A549 treated with CpdA at 1 μM for 4 hours (cell line): ENCODE results near the gene TFDP3. TPM values are rescaled to one million over a fixed set of nuclear protein-coding genes. Genes with fewer than 3 reads are reported as not detected.

Experiments used
- total RNA-seq: library from RNA; stranded (reverse); fragments of 200-300 nt; extraction: Qiagen RNA extraction; gene quantifications from 5 replicates; pipeline ENCODE4 v1.2.3, GENCODE V29; 2022; ENCODE audit warnings: low read depth

Gene TFDP3
- not detected in 5 replicates for total RNA-seq

GRCh38 chrX:133218329-133218728 lies at the start of gene TFDP3:
TFDP3 (minus strand) TSS chrX:133218354; CDS start chrX:133218259, 95 bp downstream.

Other genes starting within 250 kb of the TFDP3 start
- gene USP26, start 121.2 kb downstream of the TFDP3 start, total RNA-seq, result not detected in 5 replicates
- gene GPC4, start 197.1 kb upstream of the TFDP3 start, total RNA-seq, result 0.02 to 0.03 TPM (median 0.02 TPM) in 3 of 5 replicates, not detected in the others